ENCODE measurements around the gene FAM227A. TPM values are rescaled to one million over a fixed set of nuclear protein-coding genes. Genes with fewer than 3 reads are reported as not detected.

Gene FAM227A
- total and polyA plus RNA-seq, 2 of the 13 experiments (the other 11 are each of a cell fraction or from before 2014, with no cell fraction given), result 1.0 to 1.5 TPM

DNA sequence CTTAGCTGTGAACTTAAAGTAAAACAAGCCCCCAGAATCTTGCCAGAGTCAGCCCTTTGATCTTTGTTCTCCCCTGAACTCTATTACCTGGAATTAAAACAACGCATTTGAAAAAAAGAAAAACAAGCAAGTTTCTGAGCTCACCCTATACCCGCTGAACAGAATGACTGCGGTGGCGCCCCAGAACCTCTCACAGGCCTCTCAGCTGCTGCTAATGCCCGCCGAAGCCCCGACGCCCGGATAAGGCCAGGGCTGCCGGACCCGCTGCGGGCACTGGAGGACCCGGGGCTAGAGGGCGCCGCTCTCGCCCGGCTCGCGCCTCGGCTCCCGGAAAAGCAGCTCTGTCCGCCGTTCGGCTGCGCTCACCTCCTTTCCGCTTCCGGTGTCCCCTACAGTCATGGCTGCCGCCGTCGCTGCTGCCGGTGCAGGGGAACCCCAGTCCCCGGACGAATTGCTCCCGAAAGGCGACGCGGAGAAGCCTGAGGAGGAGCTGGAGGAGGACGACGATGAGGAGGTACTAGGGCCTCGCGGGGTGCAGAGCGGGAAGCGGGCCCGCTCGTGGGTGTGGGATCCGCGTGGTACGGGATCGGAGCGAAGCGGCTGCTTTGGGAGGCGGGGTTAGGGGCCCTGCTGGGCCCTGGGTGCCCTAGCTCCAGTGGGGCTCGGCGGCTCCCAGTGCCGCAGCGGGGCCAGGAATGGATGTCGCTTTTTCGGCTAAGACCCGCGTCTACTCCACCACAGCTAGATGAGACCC is 25.6 kb upstream of the FAM227A start, which contains the start of gene TOMM22 (continued):
- TF ChIP-seq FOSL2 (CRISPR knock-in tag; IDR thresholded peaks at IDR 0.05) (peak; percentile 71), NFATC3 (CRISPR knock-in tag; IDR thresholded peaks at IDR 0.05) (peak; percentile 81; the same call in 1 of the 2 replicates), JARID2 (CRISPR knock-in tag; IDR thresholded peaks at IDR 0.05; ENCODE audit: insufficient replicate concordance) (no peak), ZNF264 (CRISPR knock-in tag; IDR thresholded peaks at IDR 0.05) (peak; percentile 90), SP1 (IDR thresholded peaks at IDR 0.05) (no peak), SP1 (CRISPR knock-in tag; IDR thresholded peaks at IDR 0.05) (peak; percentile 58), ZNF569 (CRISPR knock-in tag; IDR thresholded peaks at IDR 0.05; ENCODE audit: borderline replicate concordance) (no peak), ARHGAP35 (CRISPR knock-in tag; IDR thresholded peaks at IDR 0.05; ENCODE audit: borderline replicate concordance) (peak; percentile 81), ZNF761 (CRISPR knock-in tag; conservative IDR thresholded peaks at IDR 0.05) (no peak; the same call in 1 of the 2 replicates), NFYB (CRISPR knock-in tag; IDR thresholded peaks at IDR 0.05) (no peak), HOXA3 (CRISPR knock-in tag; IDR thresholded peaks at IDR 0.05) (peak; percentile 98), ZNF207 (IDR thresholded peaks at IDR 0.05; ENCODE audit: borderline replicate concordance) (no peak), SETDB1 (CRISPR knock-in tag; IDR thresholded peaks at IDR 0.05; ENCODE audit: borderline replicate concordance) (no peak), SNAI1 (CRISPR knock-in tag; IDR thresholded peaks at IDR 0.05; ENCODE audit: borderline replicate concordance) (no peak; the same call in 1 of the 2 replicates), TCF7 (IDR thresholded peaks at IDR 0.05; ENCODE audit: low read depth) (peak; percentile 5; the same call in 1 of the 2 replicates), ZNF782 (CRISPR knock-in tag; IDR thresholded peaks at IDR 0.05; ENCODE audit: borderline replicate concordance) (peak; percentile 84; the same call in 1 of the 2 replicates), ZNF530 (CRISPR knock-in tag; IDR thresholded peaks at IDR 0.05; ENCODE audit: low read depth) (peak; percentile 85; the same call in 1 of the 2 replicates)
- TF ChIP-seq, protein P1, sequence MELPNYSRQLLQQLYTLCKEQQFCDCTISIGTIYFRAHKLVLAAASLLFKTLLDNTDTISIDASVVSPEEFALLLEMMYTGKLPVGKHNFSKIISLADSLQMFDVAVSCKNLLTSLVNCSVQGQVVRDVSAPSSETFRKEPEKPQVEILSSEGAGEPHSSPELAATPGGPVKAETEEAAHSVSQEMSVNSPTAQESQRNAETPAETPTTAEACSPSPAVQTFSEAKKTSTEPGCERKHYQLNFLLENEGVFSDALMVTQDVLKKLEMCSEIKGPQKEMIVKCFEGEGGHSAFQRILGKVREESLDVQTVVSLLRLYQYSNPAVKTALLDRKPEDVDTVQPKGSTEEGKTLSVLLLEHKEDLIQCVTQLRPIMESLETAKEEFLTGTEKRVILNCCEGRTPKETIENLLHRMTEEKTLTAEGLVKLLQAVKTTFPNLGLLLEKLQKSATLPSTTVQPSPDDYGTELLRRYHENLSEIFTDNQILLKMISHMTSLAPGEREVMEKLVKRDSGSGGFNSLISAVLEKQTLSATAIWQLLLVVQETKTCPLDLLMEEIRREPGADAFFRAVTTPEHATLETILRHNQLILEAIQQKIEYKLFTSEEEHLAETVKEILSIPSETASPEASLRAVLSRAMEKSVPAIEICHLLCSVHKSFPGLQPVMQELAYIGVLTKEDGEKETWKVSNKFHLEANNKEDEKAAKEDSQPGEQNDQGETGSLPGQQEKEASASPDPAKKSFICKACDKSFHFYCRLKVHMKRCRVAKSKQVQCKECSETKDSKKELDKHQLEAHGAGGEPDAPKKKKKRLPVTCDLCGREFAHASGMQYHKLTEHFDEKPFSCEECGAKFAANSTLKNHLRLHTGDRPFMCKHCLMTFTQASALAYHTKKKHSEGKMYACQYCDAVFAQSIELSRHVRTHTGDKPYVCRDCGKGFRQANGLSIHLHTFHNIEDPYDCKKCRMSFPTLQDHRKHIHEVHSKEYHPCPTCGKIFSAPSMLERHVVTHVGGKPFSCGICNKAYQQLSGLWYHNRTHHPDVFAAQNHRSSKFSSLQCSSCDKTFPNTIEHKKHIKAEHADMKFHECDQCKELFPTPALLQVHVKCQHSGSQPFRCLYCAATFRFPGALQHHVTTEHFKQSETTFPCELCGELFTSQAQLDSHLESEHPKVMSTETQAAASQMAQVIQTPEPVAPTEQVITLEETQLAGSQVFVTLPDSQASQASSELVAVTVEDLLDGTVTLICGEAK (IDR thresholded peaks at IDR 0.05), result peak; percentile 87
- TF ChIP-seq, protein P1 (CRISPR knock-in tag; IDR thresholded peaks at IDR 0.05), result peak; percentile 91
- TF ChIP-seq, protein P2, sequence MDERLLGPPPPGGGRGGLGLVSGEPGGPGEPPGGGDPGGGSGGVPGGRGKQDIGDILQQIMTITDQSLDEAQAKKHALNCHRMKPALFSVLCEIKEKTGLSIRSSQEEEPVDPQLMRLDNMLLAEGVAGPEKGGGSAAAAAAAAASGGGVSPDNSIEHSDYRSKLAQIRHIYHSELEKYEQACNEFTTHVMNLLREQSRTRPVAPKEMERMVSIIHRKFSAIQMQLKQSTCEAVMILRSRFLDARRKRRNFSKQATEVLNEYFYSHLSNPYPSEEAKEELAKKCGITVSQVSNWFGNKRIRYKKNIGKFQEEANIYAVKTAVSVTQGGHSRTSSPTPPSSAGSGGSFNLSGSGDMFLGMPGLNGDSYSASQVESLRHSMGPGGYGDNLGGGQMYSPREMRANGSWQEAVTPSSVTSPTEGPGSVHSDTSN (CRISPR knock-in tag; IDR thresholded peaks at IDR 0.05), result no peak

Data from HepG2 (cell line).